GM23338 (cell line): ENCODE results near the gene DDTL. TPM values are rescaled to one million over a fixed set of nuclear protein-coding genes. Genes with fewer than 3 reads are reported as not detected.
"Not testable (repeated sequence)": the region's sequence is repeated elsewhere in the genome, so short reads cannot be mapped to it uniquely, and the experiment has no call there.

Experiments
- ATAC-seq: fragments of 200-7000 bp; cut with Tn5 transposase; 3 replicates; pipeline ENCODE4 v1.9.1; 2020
- DNase-seq: peaks from one replicate; pipeline ENCODE4 v3.0.0-alpha.2; 2015; ENCODE audit warnings: low spot score
- H2AFZ ChIP-seq: fragments of 200-600 bp; sonication (generic); 2 replicates; pipeline ENCODE4 v1.8.0; 2016; ENCODE audit warnings: antibody characterized with exemption, mild to moderate bottlenecking, moderate library complexity
- H3F3A ChIP-seq: fragments of 200-600 bp; sonication (generic); replicated peaks from 2 replicates; pipeline ENCODE4 v1.8.0; 2017; ENCODE audit warnings: antibody characterized with exemption, mixed run types, low read depth
- H3K27ac ChIP-seq: fragments of 200-600 bp; sonication (generic); 2 replicates; pipeline ENCODE4 v1.6.1; 2016; ENCODE audit warnings: low read depth
- H3K27me3 ChIP-seq: fragments of 200-600 bp; sonication (generic); 2 replicates; pipeline ENCODE4 v1.8.0; 2016; ENCODE audit warnings: mild to moderate bottlenecking, mixed run types, moderate library complexity; ENCODE audit not compliant: insufficient read depth
- H3K36me3 ChIP-seq: fragments of 200-600 bp; sonication (generic); 2 replicates; pipeline ENCODE4 v1.8.0; 2016; ENCODE audit warnings: mild to moderate bottlenecking; ENCODE audit not compliant: insufficient read depth
- H3K4me1 ChIP-seq: fragments of 200-600 bp; sonication (generic); 2 replicates; pipeline ENCODE4 v1.8.0; 2016; ENCODE audit warnings: mild to moderate bottlenecking, moderate library complexity; ENCODE audit not compliant: insufficient read depth
- H3K4me2 ChIP-seq: fragments of 200-600 bp; sonication (generic); 2 replicates; pipeline ENCODE4 v1.7.1; 2017; ENCODE audit warnings: mixed run types
- H3K4me3 ChIP-seq: fragments of 200-600 bp; sonication (generic); 2 replicates; pipeline ENCODE4 v1.6.1; 2016; ENCODE audit warnings: mixed run types
- H3K79me2 ChIP-seq: fragments of 200-600 bp; sonication (generic); replicated peaks from 2 replicates; pipeline ENCODE4 v1.8.0; 2017; ENCODE audit warnings: mild to moderate bottlenecking; ENCODE audit not compliant: insufficient read depth
- H3K9me2 ChIP-seq: fragments of 200-600 bp; sonication (generic); 2 replicates; pipeline ENCODE4 v1.8.0; 2017; ENCODE audit not compliant: insufficient read depth
- H4K20me1 ChIP-seq: fragments of 200-600 bp; sonication (generic); replicated peaks from 2 replicates; pipeline ENCODE4 v1.8.0; 2017; ENCODE audit warnings: mild to moderate bottlenecking; ENCODE audit not compliant: insufficient read depth
- H3K27ac Mint-ChIP-seq: 2 replicates; pipeline ENCODE4 v1.8.0; 2020; ENCODE audit warnings: inconsistent platforms, mild to moderate bottlenecking, moderate library complexity, mixed read lengths
- H3K27me3 Mint-ChIP-seq: 3 replicates; pipeline ENCODE4 v1.8.0; 2022; ENCODE audit warnings: low read depth, mild to moderate bottlenecking, moderate library complexity, mixed read lengths, inconsistent platforms; ENCODE audit not compliant: insufficient read depth, poor library complexity
- H3K36me3 Mint-ChIP-seq: 3 replicates; pipeline ENCODE4 v1.8.0; 2021; ENCODE audit warnings: low read depth, mild to moderate bottlenecking, inconsistent platforms, moderate library complexity, mixed read lengths
- H3K4me1 Mint-ChIP-seq: 3 replicates; pipeline ENCODE4 v1.8.0; 2020; ENCODE audit warnings: mild to moderate bottlenecking, inconsistent platforms, mixed read lengths
- H3K4me3 Mint-ChIP-seq: 3 replicates; pipeline ENCODE4 v1.8.0; 2021; ENCODE audit warnings: moderate library complexity, mild to moderate bottlenecking, inconsistent platforms, mixed read lengths
- H3K9me3 Mint-ChIP-seq: 3 replicates; pipeline ENCODE4 v1.8.0; 2020; ENCODE audit warnings: moderate library complexity, mild to moderate bottlenecking, inconsistent platforms, mixed read lengths
- CREB1 ChIP-seq: fragments of 250-450 bp; sonication (Bioruptor Pico); IDR thresholded peaks from 2 replicates; pipeline ENCODE4 v1.5.0; 2020; ENCODE audit warnings: low read depth, mild to moderate bottlenecking, moderate library complexity
- CTCF ChIP-seq, 2 experiments: fragments of 200-600 bp in 1 of 2; sonication (generic) in 1 of 2; conservative IDR thresholded peaks; 2 replicates each; pipeline versions ENCODE4 v1.5.1 to v1.6.1; 2016 to 2017; ENCODE audit warnings: antibody characterized with exemption in 2 of 2, low read depth in 2 of 2, mild to moderate bottlenecking in 2 of 2, moderate library complexity in 1 of 2
- EZH2 ChIP-seq: fragments of 200-600 bp; sonication (generic); IDR thresholded peaks from one replicate; pipeline ENCODE4 v1.8.0; 2017; ENCODE audit warnings: antibody characterized with exemption, mild to moderate bottlenecking, low read depth; ENCODE audit not compliant: unreplicated experiment
- EZH2phosphoT487 ChIP-seq: fragments of 200-600 bp; sonication (generic); IDR thresholded peaks from one replicate; pipeline ENCODE4 v1.8.1; 2018; ENCODE audit warnings: antibody characterized with exemption; ENCODE audit not compliant: unreplicated experiment
- NANOG ChIP-seq: IDR thresholded peaks from 2 replicates; pipeline ENCODE4 v1.6.1; 2016; ENCODE audit warnings: antibody characterized with exemption, borderline replicate concordance
- POLR2AphosphoS5 ChIP-seq: IDR thresholded peaks from 2 replicates; pipeline ENCODE4 v1.6.1; 2016; ENCODE audit warnings: antibody characterized with exemption, low read depth
- ZNF462 ChIP-seq: fragments of 250-450 bp; sonication (Bioruptor Pico); IDR thresholded peaks from 2 replicates; pipeline ENCODE4 v1.5.0; 2020; ENCODE audit warnings: mild to moderate bottlenecking, moderate library complexity
- polyA plus RNA-seq: library from polyadenylated mRNA; unstranded; fragments of >200 nt; fragmentation: Nextera tagmentation; extraction: Ambion mirVana; gene quantifications from 2 replicates; pipeline ENCODE4 v1.2.1, GENCODE V29; 2016
- total RNA-seq: library from RNA; depleted of rRNA; stranded (reverse); fragments of >200 nt; shearing (Covaris generic); gene quantifications from 2 replicates; pipeline ENCODE4 v1.2.3, GENCODE V29; 2014

The DDTL gene
- total and polyA plus RNA-seq, 2 experiments from 2014 or later = 2.1 to 3.7 TPM

- H3K27me3 ChIP-seq, H3K27ac Mint-ChIP-seq, H3K36me3 ChIP-seq, H3K4me1 Mint-ChIP-seq, H2AFZ ChIP-seq, ATAC-seq, H3K9me3 Mint-ChIP-seq, H3K4me2 ChIP-seq, H3K27ac ChIP-seq, H3K36me3 Mint-ChIP-seq, DNase-seq, H3F3A ChIP-seq, H3K4me3 ChIP-seq, H3K9me2 ChIP-seq, H3K79me2 ChIP-seq, H3K4me3 Mint-ChIP-seq, H4K20me1 ChIP-seq, H3K4me1 ChIP-seq: not testable (repeated sequence)
- peaks cover 16% of the 10 kb centered on the region for H3K27me3 Mint-ChIP-seq
These were observed 33.1 kb downstream of the DDTL start for GRCh38 chr22:23999779-24000178.

- no peaks in the 10 kb centered on the region for H3K36me3 ChIP-seq
- no peak overlapping the region; the same call in 2 of the 3 replicates for H3K4me3 Mint-ChIP-seq
- H2AFZ ChIP-seq = peak overlapping the region; percentile 98
- DNase-seq (peak; percentile 76), ATAC-seq (peak; percentile 94)
- no peak overlapping the region for H3K27ac Mint-ChIP-seq
- peaks cover 7% of the 10 kb centered on the region for H3K4me1 Mint-ChIP-seq
- no peaks in the 10 kb centered on the region for H3K27me3 ChIP-seq
- 0 out of 2 replicates have a peak, but pooled peaks cover 4% of the 10 kb centered on the region for H3F3A ChIP-seq
- no peaks in the 10 kb centered on the region for H4K20me1 ChIP-seq
- no peaks in the 10 kb centered on the region for H3K79me2 ChIP-seq
- no peak overlapping the region for H3K4me2 ChIP-seq
- no peaks in the 10 kb centered on the region for H3K9me3 Mint-ChIP-seq
- peaks cover 8% of the 10 kb centered on the region; the same call in 1 of the 2 replicates for H3K4me1 ChIP-seq
- no peaks in the 10 kb centered on the region for H3K36me3 Mint-ChIP-seq
- no peak overlapping the region for H3K4me3 ChIP-seq
- no peak for TF ChIP-seq EZH2
- TF ChIP-seq CTCF (conservative IDR thresholded peaks at IDR 0.05; ENCODE audit: low read depth in 2 of 2) = peak; percentile 20 to 33; a peak in 2 of 4 replicates
- no peak for TF ChIP-seq EZH2phosphoT487
- no peak for TF ChIP-seq ZNF462 (CRISPR knock-in tag)
- 0 out of 2 replicates have a peak, but pooled peaks have one; percentile 10 for TF ChIP-seq CREB1 (CRISPR knock-in tag)
- TF ChIP-seq POLR2AphosphoS5 = no peak
- no peak for TF ChIP-seq NANOG
- no peaks in the 10 kb centered on the region; the same call in 1 of the 2 replicates for H3K9me2 ChIP-seq
- H3K27me3 Mint-ChIP-seq = peaks cover 16% of the 10 kb centered on the region
- no peak overlapping the region for H3K27ac ChIP-seq
These were observed 34.6 kb downstream of the DDTL start for GRCh38 chr22:24001314-24001713.
